ENCODE results near the gene SLCO2B1.
A peak's percentile ranks its signal among the peaks of the same experiment; 100 is the strongest.

Gene SLCO2B1

GRCh38 chr11:75197512-75198277, 46.8 kb downstream of the SLCO2B1 start:
- H3K9me3 ChIP-seq = no peaks in the 10 kb centered on the region
- no peak for DNase-seq (ENCODE audit: low spot score in 2 of 2)

GRCh38 chr11:75198278-75198973, 47.5 kb downstream of the SLCO2B1 start:
- Histone ChIP-seq H3K4me1 (peaks cover 6% of the 10 kb centered on the region), H3K9me3 (no peaks in the 10 kb centered on the region), H3K4me3 (no peak overlapping the region), H3K36me3 (replicated peaks) (no peaks in the 10 kb centered on the region), H3K27me3 (ENCODE audit: low read depth) (no peaks in the 10 kb centered on the region)
- DNase-seq (ENCODE audit: low spot score in 2 of 2) = no peak
- in situ Hi-C loops (cut with MboI; ENCODE audit: low sequenced_read_pairs) = no loop called here

More at GRCh38 chr11:75197512-75198277, 46.8 kb downstream of the SLCO2B1 start:
- in situ Hi-C loops (cut with MboI; ENCODE audit: low sequenced_read_pairs) = no loop called here
- peaks cover 6% of the 10 kb centered on the region for H3K4me1 ChIP-seq
- no peaks in the 10 kb centered on the region for H3K36me3 ChIP-seq (replicated peaks)
- H3K27me3 ChIP-seq (ENCODE audit: low read depth) = no peaks in the 10 kb centered on the region
- no peak overlapping the region for H3K4me3 ChIP-seq

- Histone ChIP-seq H3K36me3 (replicated peaks) (no peaks in the 10 kb centered on the region), H3K9me3 (no peaks in the 10 kb centered on the region), H3K4me3 (no peak overlapping the region), H3K27me3 (ENCODE audit: low read depth) (no peaks in the 10 kb centered on the region), H3K4me1 (peaks cover 6% of the 10 kb centered on the region)
- in situ Hi-C loops (cut with MboI; ENCODE audit: low sequenced_read_pairs) = no loop called here
- DNase-seq (ENCODE audit: low spot score in 2 of 2) = no peak
Observed at GRCh38 chr11:75199412-75199955, 48.6 kb downstream of the SLCO2B1 start.

GRCh38 chr11:75200051-75200450, 49.1 kb downstream of the SLCO2B1 start:
- Histone ChIP-seq H3K36me3 (replicated peaks) (no peaks in the 10 kb centered on the region), H3K4me1 (peaks cover 6% of the 10 kb centered on the region), H3K9me3 (no peaks in the 10 kb centered on the region), H3K4me3 (no peak overlapping the region), H3K27me3 (ENCODE audit: low read depth) (no peaks in the 10 kb centered on the region)
- in situ Hi-C loops (cut with MboI; ENCODE audit: low sequenced_read_pairs) = no loop called here
- no peak for DNase-seq (ENCODE audit: low spot score in 2 of 2)

- in situ Hi-C loops (cut with MboI; ENCODE audit: low sequenced_read_pairs) = no loop called here
- Histone ChIP-seq H3K27me3 (ENCODE audit: low read depth) (no peaks in the 10 kb centered on the region), H3K4me3 (no peak overlapping the region), H3K4me1 (peaks cover 6% of the 10 kb centered on the region), H3K9me3 (no peaks in the 10 kb centered on the region), H3K36me3 (replicated peaks) (no peaks in the 10 kb centered on the region)
- no peak for DNase-seq (ENCODE audit: low spot score in 2 of 2)
Observed at GRCh38 chr11:75200531-75200930, 49.6 kb downstream of the SLCO2B1 start.

GRCh38 chr11:75201771-75202170, 50.9 kb downstream of the SLCO2B1 start:
- H3K4me3 ChIP-seq = no peak overlapping the region
- peaks cover 6% of the 10 kb centered on the region for H3K4me1 ChIP-seq
- in situ Hi-C loops (cut with MboI; ENCODE audit: low sequenced_read_pairs) = no loop called here
- no peaks in the 10 kb centered on the region for H3K27me3 ChIP-seq (ENCODE audit: low read depth)
- H3K36me3 ChIP-seq (replicated peaks) = no peaks in the 10 kb centered on the region
- H3K9me3 ChIP-seq = no peaks in the 10 kb centered on the region
- peak; percentile 41 to 63 for DNase-seq (ENCODE audit: low spot score in 2 of 2)

- Histone ChIP-seq H3K27me3 (ENCODE audit: low read depth) (no peaks in the 10 kb centered on the region), H3K4me1 (peaks cover 6% of the 10 kb centered on the region), H3K36me3 (replicated peaks) (no peaks in the 10 kb centered on the region), H3K9me3 (no peaks in the 10 kb centered on the region), H3K4me3 (no peak overlapping the region)
- DNase-seq (ENCODE audit: low spot score in 2 of 2) = no peak
- in situ Hi-C loops (cut with MboI; ENCODE audit: low sequenced_read_pairs) = no loop called here
Observed at GRCh38 chr11:75202195-75202594, 51.3 kb downstream of the SLCO2B1 start.

GRCh38 chr11:75203138-75203537, 52.2 kb downstream of the SLCO2B1 start:
- DNase-seq (ENCODE audit: low spot score in 2 of 2) = no peak
- in situ Hi-C loops (cut with MboI; ENCODE audit: low sequenced_read_pairs) = no loop called here
- peaks cover 6% of the 10 kb centered on the region for H3K4me1 ChIP-seq
- no peak overlapping the region for H3K4me3 ChIP-seq
- no peaks in the 10 kb centered on the region for H3K36me3 ChIP-seq (replicated peaks)
- H3K9me3 ChIP-seq = no peaks in the 10 kb centered on the region
- H3K27me3 ChIP-seq (ENCODE audit: low read depth) = 0 out of 2 replicates have a peak, but pooled peaks cover 3% of the 10 kb centered on the region

GRCh38 chr11:75203641-75204011, 52.7 kb downstream of the SLCO2B1 start:
- Histone ChIP-seq H3K36me3 (replicated peaks) (no peaks in the 10 kb centered on the region), H3K4me1 (peaks cover 6% of the 10 kb centered on the region), H3K27me3 (ENCODE audit: low read depth) (0 out of 2 replicates have a peak, but pooled peaks cover 3% of the 10 kb centered on the region), H3K9me3 (no peaks in the 10 kb centered on the region), H3K4me3 (no peak overlapping the region)
- in situ Hi-C loops (cut with MboI; ENCODE audit: low sequenced_read_pairs) = no loop called here
- DNase-seq (ENCODE audit: low spot score in 2 of 2) = no peak

GRCh38 chr11:75204012-75204674, 53.2 kb downstream of the SLCO2B1 start:
- in situ Hi-C loops (cut with MboI; ENCODE audit: low sequenced_read_pairs) = no loop called here
- 0 out of 2 replicates have a peak, but pooled peaks cover 3% of the 10 kb centered on the region for H3K27me3 ChIP-seq (ENCODE audit: low read depth)
- H3K4me3 ChIP-seq = no peak overlapping the region
- peaks cover 6% of the 10 kb centered on the region for H3K4me1 ChIP-seq
- no peaks in the 10 kb centered on the region for H3K36me3 ChIP-seq (replicated peaks)
- no peak for DNase-seq (ENCODE audit: low spot score in 2 of 2)
- H3K9me3 ChIP-seq = no peaks in the 10 kb centered on the region

GRCh38 chr11:75204685-75205563, 54.0 kb downstream of the SLCO2B1 start:
- H3K36me3 ChIP-seq (replicated peaks) = no peaks in the 10 kb centered on the region
- H3K4me1 ChIP-seq = peaks cover 6% of the 10 kb centered on the region
- peak; percentile 62 to 92 for DNase-seq (ENCODE audit: low spot score in 2 of 2)
- in situ Hi-C loops (cut with MboI; ENCODE audit: low sequenced_read_pairs) = no loop called here
- no peak overlapping the region for H3K4me3 ChIP-seq
- H3K9me3 ChIP-seq = no peaks in the 10 kb centered on the region
- H3K27me3 ChIP-seq (ENCODE audit: low read depth) = 0 out of 2 replicates have a peak, but pooled peaks cover 3% of the 10 kb centered on the region

GRCh38 chr11:75205564-75206020, 54.7 kb downstream of the SLCO2B1 start:
- Histone ChIP-seq H3K4me1 (peaks cover 6% of the 10 kb centered on the region), H3K4me3 (no peak overlapping the region), H3K36me3 (replicated peaks) (no peaks in the 10 kb centered on the region), H3K9me3 (no peaks in the 10 kb centered on the region), H3K27me3 (ENCODE audit: low read depth) (0 out of 2 replicates have a peak, but pooled peaks cover 3% of the 10 kb centered on the region)
- DNase-seq (ENCODE audit: low spot score in 2 of 2) = no peak
- in situ Hi-C loops (cut with MboI; ENCODE audit: low sequenced_read_pairs) = no loop called here

GRCh38 chr11:75208446-75208845, 57.5 kb downstream of the SLCO2B1 start:
- Histone ChIP-seq H3K27me3 (ENCODE audit: low read depth) (0 out of 2 replicates have a peak, but pooled peaks cover 3% of the 10 kb centered on the region), H3K4me1 (no peaks in the 10 kb centered on the region), H3K36me3 (replicated peaks) (no peaks in the 10 kb centered on the region), H3K4me3 (no peak overlapping the region), H3K9me3 (no peaks in the 10 kb centered on the region)
- in situ Hi-C loops (cut with MboI; ENCODE audit: low sequenced_read_pairs) = no loop called here
- no peak for DNase-seq (ENCODE audit: low spot score in 2 of 2)

Measured in HAP-1 (cell line).